T-helper 9 cell (primary cell): ENCODE data around the gene KLHL5.

ENCODE experiments used
- DNase-seq: peaks from one replicate; pipeline ENCODE4 v3.0.0-alpha.2; 2020

KLHL5 gene

GRCh38 chr4:39044956-39045826, 16.8 kb upstream of the KLHL5 start:
- DNase-seq = no peak

DNA sequence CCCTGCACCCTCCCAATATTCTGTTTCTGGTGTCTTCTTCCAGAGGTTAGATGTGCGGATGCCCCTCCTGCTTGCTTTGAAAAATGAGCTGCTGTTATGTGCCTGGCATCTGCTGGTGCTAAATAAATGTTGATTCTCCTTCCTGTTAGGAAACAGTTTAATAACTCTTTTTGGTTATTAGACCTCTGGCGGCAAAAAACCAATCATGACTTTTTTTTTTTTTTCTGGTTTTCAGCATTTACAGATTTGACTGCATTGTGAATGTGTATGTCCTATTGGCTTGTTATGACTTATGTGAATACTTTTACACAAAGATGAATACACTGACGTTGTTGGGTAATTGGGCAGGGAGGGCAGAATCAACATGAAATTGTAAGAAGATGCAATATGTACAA, 16.2 kb upstream of the KLHL5 start:
- peak; percentile 7 for DNase-seq

GRCh38 chr4:39046249-39046648, 15.8 kb upstream of the KLHL5 start:
- peak; percentile 16 for DNase-seq

GRCh38 chr4:39047681-39048080, 14.4 kb upstream of the KLHL5 start:
- no peak for DNase-seq

GRCh38 chr4:39048311-39048710, 13.7 kb upstream of the KLHL5 start:
- no peak for DNase-seq

GRCh38 chr4:39050590-39050989, 11.4 kb upstream of the KLHL5 start:
- no peak for DNase-seq

- no peak for DNase-seq
Observed at GRCh38 chr4:39051492-39051891, 10.5 kb upstream of the KLHL5 start.

DNA sequence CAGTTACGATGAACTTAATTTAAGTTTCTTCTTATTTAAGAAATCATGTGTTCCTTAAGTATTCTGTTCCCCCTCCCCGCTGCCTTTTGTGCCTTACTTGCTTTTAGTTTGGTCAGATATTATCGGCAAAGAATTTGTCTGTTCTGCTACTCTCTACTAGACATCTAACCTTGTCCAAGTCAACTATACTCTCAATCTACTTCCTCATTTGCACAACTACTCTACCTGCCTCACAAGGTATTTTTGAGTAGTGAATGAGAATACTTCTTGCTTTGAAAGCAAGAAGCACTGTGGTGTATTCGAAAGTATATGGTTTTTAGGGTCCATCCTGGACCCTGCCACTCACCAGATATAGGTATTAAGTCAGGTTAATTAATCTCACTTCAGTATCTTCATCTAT, 8.0 kb upstream of the KLHL5 start:
- no peak for DNase-seq

- DNase-seq = no peak
Observed at GRCh38 chr4:39054497-39054896, 7.5 kb upstream of the KLHL5 start.

DNA sequence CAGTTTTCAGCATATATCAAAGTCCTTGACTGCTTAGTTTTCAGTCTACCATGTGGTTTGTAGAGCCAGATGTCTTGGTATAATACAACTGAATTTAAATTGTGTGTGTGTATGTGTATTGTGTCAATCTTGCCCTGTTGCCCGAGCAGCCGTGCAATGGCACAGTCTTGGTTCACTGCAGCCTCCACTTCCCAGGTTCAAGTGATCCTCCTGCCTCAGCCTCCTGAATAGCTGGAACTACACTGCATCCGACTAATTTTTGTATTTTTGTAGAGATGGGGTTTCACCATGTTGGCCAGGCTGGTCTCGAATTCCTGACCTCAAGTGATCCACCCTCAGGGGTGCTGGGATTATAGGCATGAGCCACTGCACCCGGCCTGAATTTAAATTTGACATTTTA, 6.0 kb upstream of the KLHL5 start:
- no peak for DNase-seq

DNA sequence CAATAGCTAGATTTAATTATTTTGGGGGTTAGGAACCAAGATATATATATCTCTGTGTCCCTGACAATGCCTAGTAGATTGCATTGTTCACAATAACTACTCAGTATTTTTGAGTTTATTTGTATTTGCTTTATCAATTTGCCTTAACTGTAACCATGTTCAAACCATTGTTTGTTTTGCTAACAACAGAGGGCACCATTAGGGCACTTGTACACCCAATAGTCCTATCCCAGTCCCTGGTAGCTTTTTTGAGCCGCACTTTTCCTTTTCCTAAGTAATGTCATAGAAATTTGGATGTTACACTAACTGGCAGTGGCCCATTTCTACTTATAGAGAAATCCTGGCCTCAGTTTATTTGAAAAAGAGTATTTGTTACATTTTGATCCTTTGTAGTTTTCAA, 575 bp upstream of the KLHL5 start:
- no peak for DNase-seq

DNA sequence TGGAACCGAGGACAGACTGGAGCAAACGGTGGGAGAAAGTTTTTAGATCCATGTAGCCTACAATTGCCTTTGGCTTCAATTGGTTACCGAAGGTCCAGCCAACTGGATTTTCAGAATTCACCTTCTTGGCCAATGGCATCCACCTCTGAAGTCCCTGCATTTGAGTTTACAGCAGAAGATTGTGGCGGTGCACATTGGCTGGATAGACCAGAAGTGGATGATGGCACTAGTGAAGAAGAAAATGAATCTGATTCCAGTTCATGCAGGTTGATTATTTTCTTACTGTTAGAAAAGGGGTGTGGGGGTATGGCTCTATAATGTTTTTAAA, 702 bp downstream of the KLHL5 start:
- no peak for DNase-seq

GRCh38 chr4:39063430-39063829, 1.4 kb downstream of the KLHL5 start:
- no peak for DNase-seq

DNA sequence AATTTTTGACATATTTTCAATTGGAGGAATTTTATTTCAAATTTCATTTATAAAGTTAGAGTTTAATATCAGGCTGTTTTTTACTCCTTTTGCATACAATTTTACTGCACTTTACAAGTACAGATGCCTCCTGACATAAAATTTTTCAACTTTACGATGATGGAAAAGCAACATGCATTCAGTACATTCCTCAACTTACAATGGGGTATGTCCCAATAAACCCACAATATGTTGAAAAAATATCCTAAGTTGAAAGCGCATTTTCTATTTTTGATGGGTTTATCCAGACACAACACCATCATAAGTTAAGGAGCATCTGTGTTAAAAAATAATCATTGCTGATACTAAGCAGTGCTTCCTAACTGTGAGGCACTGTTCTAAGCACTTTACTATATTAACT, 4.3 kb downstream of the KLHL5 start:
- no peak for DNase-seq

- DNase-seq = no peak
Observed at GRCh38 chr4:39067031-39067430, 5.0 kb downstream of the KLHL5 start.

DNA sequence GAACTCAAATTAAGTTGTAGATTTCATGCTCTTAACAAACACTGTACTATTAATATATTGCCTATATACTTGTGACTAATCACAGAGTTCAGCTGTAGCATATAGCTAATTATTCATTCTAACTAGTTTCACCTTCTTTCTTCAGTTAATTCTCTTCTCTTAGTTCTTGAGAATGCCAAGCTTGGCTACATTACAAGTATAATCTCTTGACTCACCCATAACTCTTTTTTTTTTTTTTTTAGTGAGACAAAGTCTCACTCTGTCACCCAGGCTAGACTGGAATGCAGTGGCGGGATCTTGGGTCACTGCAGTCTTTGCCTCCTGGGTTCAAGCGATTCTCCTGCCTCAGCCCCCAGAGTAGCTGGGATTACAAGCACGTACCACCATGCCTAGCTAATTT, 5.4 kb downstream of the KLHL5 start:
- no peak for DNase-seq

DNA sequence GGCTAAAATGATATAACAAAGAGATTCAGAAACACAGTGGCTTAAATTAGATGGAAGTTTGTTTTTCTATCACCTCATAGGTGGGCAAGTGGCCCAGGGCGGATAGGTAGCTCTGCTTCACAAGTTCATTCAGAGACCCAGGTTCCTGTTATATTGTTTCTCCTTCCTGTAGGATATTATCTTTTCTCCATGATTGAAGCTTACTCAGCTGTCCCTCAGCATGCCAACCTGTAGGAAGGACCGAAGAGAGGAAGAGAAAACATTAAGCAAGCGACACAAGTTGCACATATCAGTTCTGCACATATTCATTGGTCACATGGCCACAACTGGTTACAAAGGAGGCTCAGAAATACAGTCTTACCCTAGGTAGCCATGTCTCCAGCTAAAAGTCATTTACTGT, 6.9 kb downstream of the KLHL5 start:
- DNase-seq = no peak

DNA sequence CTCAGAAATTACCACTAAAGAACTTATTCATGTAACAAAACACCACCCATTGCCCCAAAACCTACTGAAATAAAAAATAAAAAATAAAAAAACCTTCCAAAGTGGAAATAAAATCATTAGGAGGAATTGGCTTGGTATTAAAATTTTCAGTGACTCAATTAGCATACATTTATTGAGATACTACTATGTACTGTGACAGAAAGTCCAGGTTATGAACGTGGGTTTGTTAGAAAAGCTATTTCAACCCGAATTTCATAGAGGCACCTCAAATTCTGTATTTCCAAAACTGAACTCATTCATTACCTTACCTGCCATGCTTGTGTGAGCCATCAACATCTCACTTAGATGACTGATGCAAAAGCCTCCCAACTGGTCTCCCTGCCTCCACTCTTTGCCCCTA, 16.8 kb downstream of the KLHL5 start:
- DNase-seq = no peak

- DNase-seq = no peak
Observed at GRCh38 chr4:39083164-39083563, 21.1 kb downstream of the KLHL5 start.

GRCh38 chr4:39085891-39086290, 23.9 kb downstream of the KLHL5 start:
- DNase-seq = no peak

DNA sequence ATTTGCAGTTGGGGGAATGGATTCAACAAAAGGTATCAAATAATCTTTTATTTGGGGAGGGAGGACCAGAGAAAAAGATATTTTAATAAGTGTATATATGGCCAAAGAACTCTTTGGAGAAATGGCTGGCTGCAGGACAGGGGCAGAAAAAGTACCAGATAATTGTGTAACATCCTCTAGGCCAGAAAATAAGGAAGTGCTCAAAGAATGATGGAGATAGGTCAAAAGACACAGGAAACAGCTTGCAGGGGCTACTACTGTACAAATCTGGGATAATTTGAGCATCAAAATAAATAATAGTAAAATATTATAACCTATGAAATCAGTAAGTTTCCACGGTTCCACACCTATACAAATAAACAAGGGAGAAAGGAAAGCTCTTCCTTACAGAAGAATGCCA, 34.8 kb downstream of the KLHL5 start:
- no peak for DNase-seq

- DNase-seq = no peak
Observed at GRCh38 chr4:39097290-39097689, 35.3 kb downstream of the KLHL5 start.

DNA sequence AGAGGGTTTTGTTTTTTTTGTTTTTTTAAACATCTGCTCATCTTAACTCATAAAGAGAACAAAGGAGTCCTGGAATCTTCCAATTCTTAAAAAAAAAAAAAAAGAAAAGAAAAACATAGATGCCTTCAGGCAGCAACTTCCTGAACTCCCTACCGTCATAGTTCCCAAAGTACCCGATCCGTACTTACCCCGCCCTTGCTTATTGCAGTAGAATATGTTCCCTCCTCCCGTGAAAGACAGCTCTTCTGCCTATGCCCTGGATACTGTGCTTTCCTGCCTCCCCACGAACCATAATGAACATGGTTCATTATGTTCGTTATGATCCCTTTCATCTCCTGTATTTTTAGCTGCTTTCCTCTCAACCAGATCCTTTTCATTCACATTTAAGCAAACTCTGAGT, 40.3 kb downstream of the KLHL5 start:
- no peak for DNase-seq

DNA sequence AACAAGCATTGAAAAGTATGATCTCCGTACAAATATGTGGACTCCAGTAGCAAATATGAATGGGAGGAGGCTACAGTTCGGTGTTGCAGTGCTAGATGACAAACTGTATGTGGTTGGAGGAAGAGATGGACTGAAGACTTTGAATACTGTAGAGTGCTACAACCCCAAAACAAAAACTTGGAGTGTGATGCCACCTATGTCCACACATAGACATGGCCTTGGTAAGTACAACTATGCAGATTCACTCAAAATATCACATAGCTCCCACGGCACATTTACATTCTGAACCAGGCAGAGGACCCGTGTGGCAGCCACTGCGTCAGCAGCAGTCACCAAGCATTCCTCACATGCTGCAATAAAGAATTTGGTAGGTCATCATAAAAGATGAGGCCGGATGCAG, 41.3 kb downstream of the KLHL5 start:
- no peak for DNase-seq

GRCh38 chr4:39104255-39104654, 42.2 kb downstream of the KLHL5 start:
- DNase-seq = no peak
